Loucy (cell line): ENCODE results near the gene CNTROB.

Experiments
- H2AFZ ChIP-seq: fragments of 200-600 bp; sonication (generic); 2 replicates; pipeline ENCODE4 v1.6.0; 2016; ENCODE audit warnings: antibody characterized with exemption, mild to moderate bottlenecking, low read length, moderate library complexity
- H3F3A ChIP-seq: fragments of 200-600 bp; 2 replicates; pipeline ENCODE4 v1.6.0; 2016; ENCODE audit warnings: antibody characterized with exemption, low read depth, mild to moderate bottlenecking
- H3K27me3 ChIP-seq: fragments of 200-600 bp; sonication (generic); 2 replicates; pipeline ENCODE4 v1.6.1; 2014; ENCODE audit warnings: low read length, mild to moderate bottlenecking; ENCODE audit not compliant: insufficient read depth, poor library complexity, severe bottlenecking
- H3K36me3 ChIP-seq: fragments of 200-600 bp; sonication (generic); 2 replicates; pipeline ENCODE4 v1.6.1; 2016; ENCODE audit warnings: low read length; ENCODE audit not compliant: insufficient read depth
- H3K4me1 ChIP-seq: fragments of 200-600 bp; sonication (generic); 2 replicates; pipeline ENCODE4 v1.5.1; 2014; ENCODE audit warnings: low read length, mild to moderate bottlenecking; ENCODE audit not compliant: insufficient read depth, poor library complexity, severe bottlenecking
- H3K4me2 ChIP-seq: fragments of 200-600 bp; sonication (generic); 2 replicates; pipeline ENCODE4 v1.6.0; 2014; ENCODE audit warnings: antibody characterized with exemption, low read length, low read depth, mild to moderate bottlenecking; ENCODE audit not compliant: poor library complexity, severe bottlenecking
- H3K4me3 ChIP-seq: fragments of 200-600 bp; sonication (generic); 2 replicates; pipeline ENCODE4 v1.5.1; 2014; ENCODE audit warnings: low read length, mild to moderate bottlenecking, mixed read lengths; ENCODE audit not compliant: poor library complexity, severe bottlenecking
- H3K79me2 ChIP-seq: fragments of 200-600 bp; sonication (generic); 2 replicates; pipeline ENCODE4 v1.6.1; 2014; ENCODE audit warnings: low read length; ENCODE audit not compliant: insufficient read depth
- H3K9ac ChIP-seq: fragments of 200-600 bp; sonication (generic); 2 replicates; pipeline ENCODE4 v1.6.0; 2014; ENCODE audit warnings: mild to moderate bottlenecking, low read depth, low read length, moderate library complexity; ENCODE audit not compliant: poor library complexity, severe bottlenecking
- H3K9me2 ChIP-seq: fragments of 200-600 bp; sonication (generic); replicated peaks from 2 replicates; pipeline ENCODE4 v1.6.1; 2016; ENCODE audit warnings: low read depth, low read length, mixed read lengths
- H3K9me3 ChIP-seq: fragments of 200-600 bp; sonication (generic); 2 replicates; pipeline ENCODE4 v1.6.1; 2014; ENCODE audit warnings: mild to moderate bottlenecking, antibody characterized with exemption, low read length, low read depth; ENCODE audit not compliant: insufficient read depth
- H4K20me1 ChIP-seq: fragments of 200-600 bp; sonication (generic); 2 replicates; pipeline ENCODE4 v1.6.0; 2014; ENCODE audit warnings: antibody characterized with exemption, low read length, mild to moderate bottlenecking; ENCODE audit not compliant: insufficient read depth, poor library complexity, severe bottlenecking
- CTCF ChIP-seq: fragments of 200-600 bp; sonication (generic); conservative IDR thresholded peaks from 2 replicates; pipeline ENCODE4 v1.5.1; 2014; ENCODE audit warnings: mild to moderate bottlenecking, antibody characterized with exemption, low read length
- EZH2phosphoT487 ChIP-seq: fragments of 200-600 bp; IDR thresholded peaks from 2 replicates; pipeline ENCODE4 v1.6.1; 2018; ENCODE audit warnings: antibody characterized with exemption, mild to moderate bottlenecking, moderate library complexity, borderline replicate concordance

The CNTROB gene

GRCh38 chr17:7915179-7915610 is 16.8 kb upstream of the CNTROB start:
- H3K4me2 ChIP-seq: peak overlapping the region; percentile 73

GRCh38 chr17:7915611-7916384 is 16.2 kb upstream of the CNTROB start, which contains the start of gene RNF227:
Gene RNF227, minus strand, starts transcription at chr17:7916289. Its CDS starts 94 bp downstream, at chr17:7916195.
- Histone ChIP-seq H3F3A (peaks cover 7% of the 10 kb centered on the region; the same call in 1 of the 2 replicates), H3K9ac (peak within 1 kb of the TSS; percentile 82), H3K4me1 (peaks cover 22% of the 10 kb centered on the region), H3K9me2 (no peaks in the 10 kb centered on the region), H3K27me3 (no peaks in the 10 kb centered on the region), H3K9me3 (no peaks in the 10 kb centered on the region), H3K4me3 (peak within 1 kb of the TSS; percentile 74), H4K20me1 (peaks cover 4% of the 10 kb centered on the region), H2AFZ (peak within 1 kb of the TSS; percentile 84), H3K4me2 (peak within 1 kb of the TSS; percentile 87), H3K36me3 (peaks cover 19% of the 10 kb centered on the region; the same call in 1 of the 2 replicates), H3K79me2 (peaks cover 13% of the 10 kb centered on the region; the same call in 1 of the 2 replicates)
- TF ChIP-seq EZH2phosphoT487: no peak
- TF ChIP-seq CTCF: no peak

More at GRCh38 chr17:7915179-7915610, 16.8 kb upstream of the CNTROB start:
- H3K27me3 ChIP-seq: no peaks in the 10 kb centered on the region
- peak overlapping the region; percentile 67; the same call in 1 of the 2 replicates for H2AFZ ChIP-seq
- H3K9me2 ChIP-seq: no peaks in the 10 kb centered on the region
- H3F3A ChIP-seq: peaks cover 10% of the 10 kb centered on the region; the same call in 1 of the 2 replicates
- TF ChIP-seq EZH2phosphoT487 (no peak), CTCF (no peak)
- H3K9ac ChIP-seq: peak overlapping the region; percentile 82
- H3K4me1 ChIP-seq: peaks cover 22% of the 10 kb centered on the region
- H3K9me3 ChIP-seq: no peaks in the 10 kb centered on the region
- peaks cover 13% of the 10 kb centered on the region; the same call in 1 of the 2 replicates for H3K79me2 ChIP-seq
- peaks cover 4% of the 10 kb centered on the region for H4K20me1 ChIP-seq
- H3K36me3 ChIP-seq: peaks cover 25% of the 10 kb centered on the region; the same call in 1 of the 2 replicates
- H3K4me3 ChIP-seq: peak overlapping the region; percentile 74

- Histone ChIP-seq H3K9me2 (no peaks in the 10 kb centered on the region), H3K9ac (peak overlapping the region; percentile 82), H3K27me3 (no peaks in the 10 kb centered on the region), H2AFZ (peak overlapping the region; percentile 84), H3F3A (0 out of 2 replicates have a peak, but pooled peaks cover 7% of the 10 kb centered on the region), H3K4me2 (peak overlapping the region; percentile 87), H3K4me3 (peak overlapping the region; percentile 74), H3K79me2 (peaks cover 13% of the 10 kb centered on the region; the same call in 1 of the 2 replicates), H3K9me3 (no peaks in the 10 kb centered on the region), H3K36me3 (peaks cover 14% of the 10 kb centered on the region; the same call in 1 of the 2 replicates), H3K4me1 (peaks cover 22% of the 10 kb centered on the region), H4K20me1 (peaks cover 4% of the 10 kb centered on the region)
- no peak for TF ChIP-seq EZH2phosphoT487
- TF ChIP-seq CTCF: no peak
Measured at GRCh38 chr17:7916385-7916682, 15.7 kb upstream of the CNTROB start.
